HepG2 (cell line): ENCODE measurements around the gene OPN3. TPM values are rescaled to one million over a fixed set of nuclear protein-coding genes. Genes with fewer than 3 reads are reported as not detected.
A peak's percentile ranks its signal among the peaks of the same experiment; 100 is the strongest.

Experiments used
- HOXA3 ChIP-seq: sonication (generic); formaldehyde crosslinking; IDR thresholded peaks from 2 replicates; pipeline ENCODE4 v1.5.0; 2020; ENCODE audit warnings: missing genetic modification reagents
- IRF9 ChIP-seq: sonication (generic); formaldehyde crosslinking; IDR thresholded peaks from 2 replicates; pipeline ENCODE4 v1.8.0; 2022; ENCODE audit warnings: missing genetic modification reagents, mild to moderate bottlenecking, borderline replicate concordance
- KDM5B ChIP-seq: sonication (generic); formaldehyde crosslinking; IDR thresholded peaks from 2 replicates; pipeline ENCODE4 v1.4.0; 2020; ENCODE audit warnings: missing genetic modification reagents, mild to moderate bottlenecking, borderline replicate concordance
- ONECUT2 ChIP-seq: sonication (generic); formaldehyde crosslinking; IDR thresholded peaks from 2 replicates; pipeline ENCODE4 v1.4.0; 2020; ENCODE audit warnings: missing genetic modification reagents
- PLRG1 ChIP-seq: fragments of 450-650 bp; conservative IDR thresholded peaks from 2 replicates; pipeline ENCODE4 v1.6.1; 2016
- SAP130 ChIP-seq: IDR thresholded peaks from 2 replicates; pipeline ENCODE4 v1.6.1; 2016; ENCODE audit warnings: low read depth
- SRF ChIP-seq: IDR thresholded peaks from 2 replicates; pipeline ENCODE4 v1.6.1; 2011; ENCODE audit warnings: mild to moderate bottlenecking, low read depth, low read length, moderate library complexity
- TERF1 ChIP-seq: sonication (generic); formaldehyde crosslinking; IDR thresholded peaks from 2 replicates; pipeline ENCODE4 v1.8.0; 2022; ENCODE audit warnings: mild to moderate bottlenecking, missing genetic modification reagents, moderate library complexity
- ZBTB20 ChIP-seq: sonication (generic); formaldehyde crosslinking; IDR thresholded peaks from 2 replicates; pipeline ENCODE4 v1.8.1; 2023; ENCODE audit warnings: missing genetic modification reagents, low read depth, mild to moderate bottlenecking, borderline replicate concordance
- ZFP36L2 ChIP-seq: sonication (generic); formaldehyde crosslinking; IDR thresholded peaks from 2 replicates; pipeline ENCODE4 v1.4.0; 2020; ENCODE audit warnings: missing genetic modification reagents
- ZFX ChIP-seq: sonication (generic); formaldehyde crosslinking; IDR thresholded peaks from 2 replicates; pipeline ENCODE4 v1.4.0; 2020; ENCODE audit warnings: mild to moderate bottlenecking, low read depth, missing genetic modification reagents, moderate library complexity
- ZNF337 ChIP-seq: sonication (generic); formaldehyde crosslinking; IDR thresholded peaks from 2 replicates; pipeline ENCODE4 v1.5.1; 2020; ENCODE audit warnings: missing genetic modification reagents, low read depth, mild to moderate bottlenecking, borderline replicate concordance
- ZNF354B ChIP-seq: sonication (generic); formaldehyde crosslinking; IDR thresholded peaks from 2 replicates; pipeline ENCODE4 v1.8.0; 2022; ENCODE audit warnings: mild to moderate bottlenecking, missing genetic modification reagents
- ZNF556 ChIP-seq: sonication (generic); formaldehyde crosslinking; IDR thresholded peaks from 2 replicates; pipeline ENCODE4 v1.4.0; 2020; ENCODE audit warnings: mild to moderate bottlenecking, missing genetic modification reagents, borderline replicate concordance
- ZNF652 ChIP-seq: IDR thresholded peaks from 2 replicates; pipeline ENCODE4 v1.6.1; 2016; ENCODE audit warnings: low read depth, borderline replicate concordance
- ZNF737 ChIP-seq: sonication (generic); formaldehyde crosslinking; IDR thresholded peaks from 2 replicates; pipeline ENCODE4 v1.5.0; 2020; ENCODE audit warnings: missing genetic modification reagents, mild to moderate bottlenecking, borderline replicate concordance
- ZNF83 ChIP-seq: sonication (generic); formaldehyde crosslinking; IDR thresholded peaks from 2 replicates; pipeline ENCODE4 v1.4.0; 2020; ENCODE audit warnings: missing genetic modification reagents, mild to moderate bottlenecking, borderline replicate concordance
- polyA plus RNA-seq, 8 experiments: library from polyadenylated mRNA; depleted of rRNA in 3 of 8; stranded (reverse) in 7 of 8; unstranded in 1 of 8; fragments of >200 nt; fragmentation: Illumina TruSeq in 4 of 8; extraction: Trizol in 4 of 8; gene quantifications; 2 replicates each; pipeline versions ENCODE4 v1.2.1 to v1.2.3, GENCODE V29; 2011 to 2016; ENCODE audit warnings: low read depth in 4 of 8, missing spikeins in 1 of 8, mixed read lengths in 1 of 8; ENCODE audit not compliant: insufficient read depth in 1 of 8
- total RNA-seq, 5 experiments: library from RNA; depleted of rRNA; stranded (reverse); fragments of >200 nt; fragmentation: Illumina TruSeq; extraction: Trizol; gene quantifications; 2 replicates each; pipeline ENCODE4 v1.2.3, GENCODE V29; 2016; ENCODE audit warnings: low read depth in 1 of 5
- TF ChIP-seq, protein P1 (sequence below): IDR thresholded peaks from 2 replicates; pipeline ENCODE4 v1.6.1; 2016
- TF ChIP-seq, protein P2 (sequence below): sonication (generic); formaldehyde crosslinking; IDR thresholded peaks from 2 replicates; pipeline ENCODE4 v1.5.0; 2020; ENCODE audit warnings: mild to moderate bottlenecking, missing genetic modification reagents, moderate library complexity
- TF ChIP-seq, protein P3 (sequence below): IDR thresholded peaks from 2 replicates; pipeline ENCODE4 v1.4.0; 2020; ENCODE audit warnings: mild to moderate bottlenecking, missing genetic modification reagents

The OPN3 gene
- total and polyA plus RNA-seq, 2 of the 13 experiments (the other 11 are each of a cell fraction or from before 2014, with no cell fraction given): 17.4 to 23.0 TPM

DNA sequence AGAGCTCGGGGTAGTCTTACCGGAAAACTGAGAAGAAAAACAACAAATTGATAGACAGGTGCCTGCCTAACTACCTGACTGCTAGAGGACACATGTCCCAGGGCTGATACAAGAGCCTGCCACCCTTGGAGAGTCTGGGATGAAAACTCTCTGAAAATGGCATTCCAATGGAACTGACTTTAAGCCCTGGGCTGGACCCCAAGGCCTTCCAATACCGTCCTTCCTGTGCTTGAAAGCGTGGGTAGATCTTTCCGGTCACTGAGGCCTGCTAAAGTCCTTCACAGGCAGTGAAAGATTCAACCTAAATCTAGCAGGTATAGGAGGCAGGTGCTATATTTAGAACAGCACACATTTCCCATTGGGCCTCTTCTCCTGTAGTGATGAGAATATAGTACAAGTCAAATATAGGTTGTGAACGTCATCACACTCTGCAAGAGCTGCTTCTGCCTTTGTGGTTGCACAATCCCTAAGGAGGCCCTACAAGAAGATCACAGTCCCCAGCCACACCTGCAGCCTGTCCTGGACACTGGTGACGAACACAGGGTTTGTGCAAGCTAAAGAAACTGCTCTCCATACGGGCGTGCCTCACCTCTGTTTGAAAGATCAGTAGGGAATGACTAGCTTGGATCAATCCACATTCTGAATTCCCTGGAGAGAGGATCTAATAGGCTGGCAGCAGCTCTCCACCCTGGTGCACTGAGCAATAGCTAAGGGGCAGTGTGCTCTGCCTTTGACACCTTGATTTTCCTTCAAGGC lies 876 bp upstream of the OPN3 start (continued):
- TF ChIP-seq, protein P1, sequence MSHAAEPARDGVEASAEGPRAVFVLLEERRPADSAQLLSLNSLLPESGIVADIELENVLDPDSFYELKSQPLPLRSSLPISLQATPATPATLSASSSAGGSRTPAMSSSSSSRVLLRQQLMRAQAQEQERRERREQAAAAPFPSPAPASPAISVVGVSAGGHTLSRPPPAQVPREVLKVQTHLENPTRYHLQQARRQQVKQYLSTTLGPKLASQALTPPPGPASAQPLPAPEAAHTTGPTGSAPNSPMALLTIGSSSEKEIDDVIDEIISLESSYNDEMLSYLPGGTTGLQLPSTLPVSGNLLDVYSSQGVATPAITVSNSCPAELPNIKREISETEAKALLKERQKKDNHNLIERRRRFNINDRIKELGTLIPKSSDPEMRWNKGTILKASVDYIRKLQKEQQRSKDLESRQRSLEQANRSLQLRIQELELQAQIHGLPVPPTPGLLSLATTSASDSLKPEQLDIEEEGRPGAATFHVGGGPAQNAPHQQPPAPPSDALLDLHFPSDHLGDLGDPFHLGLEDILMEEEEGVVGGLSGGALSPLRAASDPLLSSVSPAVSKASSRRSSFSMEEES: no peak
- TF ChIP-seq SRF (no peak), ZNF737 (CRISPR knock-in tag) (no peak), ZNF652 (CRISPR knock-in tag) (no peak), ZNF354B (CRISPR knock-in tag) (no peak), KDM5B (CRISPR knock-in tag) (no peak), ZBTB20 (CRISPR knock-in tag) (0 out of 2 replicates have a peak, but pooled peaks have one; percentile 1), IRF9 (CRISPR knock-in tag) (no peak), ZNF556 (0 out of 2 replicates have a peak, but pooled peaks have one; percentile 8), ZNF337 (CRISPR knock-in tag) (no peak), HOXA3 (CRISPR knock-in tag) (no peak), SAP130 (CRISPR knock-in tag) (peak; percentile 18; the same call in 1 of the 2 replicates), PLRG1 (no peak), TERF1 (no peak), ZFP36L2 (no peak), ONECUT2 (CRISPR knock-in tag) (no peak), ZNF83 (no peak), ZFX (CRISPR knock-in tag) (peak; percentile 78)
- TF ChIP-seq, protein P2, sequence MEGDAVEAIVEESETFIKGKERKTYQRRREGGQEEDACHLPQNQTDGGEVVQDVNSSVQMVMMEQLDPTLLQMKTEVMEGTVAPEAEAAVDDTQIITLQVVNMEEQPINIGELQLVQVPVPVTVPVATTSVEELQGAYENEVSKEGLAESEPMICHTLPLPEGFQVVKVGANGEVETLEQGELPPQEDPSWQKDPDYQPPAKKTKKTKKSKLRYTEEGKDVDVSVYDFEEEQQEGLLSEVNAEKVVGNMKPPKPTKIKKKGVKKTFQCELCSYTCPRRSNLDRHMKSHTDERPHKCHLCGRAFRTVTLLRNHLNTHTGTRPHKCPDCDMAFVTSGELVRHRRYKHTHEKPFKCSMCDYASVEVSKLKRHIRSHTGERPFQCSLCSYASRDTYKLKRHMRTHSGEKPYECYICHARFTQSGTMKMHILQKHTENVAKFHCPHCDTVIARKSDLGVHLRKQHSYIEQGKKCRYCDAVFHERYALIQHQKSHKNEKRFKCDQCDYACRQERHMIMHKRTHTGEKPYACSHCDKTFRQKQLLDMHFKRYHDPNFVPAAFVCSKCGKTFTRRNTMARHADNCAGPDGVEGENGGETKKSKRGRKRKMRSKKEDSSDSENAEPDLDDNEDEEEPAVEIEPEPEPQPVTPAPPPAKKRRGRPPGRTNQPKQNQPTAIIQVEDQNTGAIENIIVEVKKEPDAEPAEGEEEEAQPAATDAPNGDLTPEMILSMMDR: no peak
- TF ChIP-seq, protein P3, sequence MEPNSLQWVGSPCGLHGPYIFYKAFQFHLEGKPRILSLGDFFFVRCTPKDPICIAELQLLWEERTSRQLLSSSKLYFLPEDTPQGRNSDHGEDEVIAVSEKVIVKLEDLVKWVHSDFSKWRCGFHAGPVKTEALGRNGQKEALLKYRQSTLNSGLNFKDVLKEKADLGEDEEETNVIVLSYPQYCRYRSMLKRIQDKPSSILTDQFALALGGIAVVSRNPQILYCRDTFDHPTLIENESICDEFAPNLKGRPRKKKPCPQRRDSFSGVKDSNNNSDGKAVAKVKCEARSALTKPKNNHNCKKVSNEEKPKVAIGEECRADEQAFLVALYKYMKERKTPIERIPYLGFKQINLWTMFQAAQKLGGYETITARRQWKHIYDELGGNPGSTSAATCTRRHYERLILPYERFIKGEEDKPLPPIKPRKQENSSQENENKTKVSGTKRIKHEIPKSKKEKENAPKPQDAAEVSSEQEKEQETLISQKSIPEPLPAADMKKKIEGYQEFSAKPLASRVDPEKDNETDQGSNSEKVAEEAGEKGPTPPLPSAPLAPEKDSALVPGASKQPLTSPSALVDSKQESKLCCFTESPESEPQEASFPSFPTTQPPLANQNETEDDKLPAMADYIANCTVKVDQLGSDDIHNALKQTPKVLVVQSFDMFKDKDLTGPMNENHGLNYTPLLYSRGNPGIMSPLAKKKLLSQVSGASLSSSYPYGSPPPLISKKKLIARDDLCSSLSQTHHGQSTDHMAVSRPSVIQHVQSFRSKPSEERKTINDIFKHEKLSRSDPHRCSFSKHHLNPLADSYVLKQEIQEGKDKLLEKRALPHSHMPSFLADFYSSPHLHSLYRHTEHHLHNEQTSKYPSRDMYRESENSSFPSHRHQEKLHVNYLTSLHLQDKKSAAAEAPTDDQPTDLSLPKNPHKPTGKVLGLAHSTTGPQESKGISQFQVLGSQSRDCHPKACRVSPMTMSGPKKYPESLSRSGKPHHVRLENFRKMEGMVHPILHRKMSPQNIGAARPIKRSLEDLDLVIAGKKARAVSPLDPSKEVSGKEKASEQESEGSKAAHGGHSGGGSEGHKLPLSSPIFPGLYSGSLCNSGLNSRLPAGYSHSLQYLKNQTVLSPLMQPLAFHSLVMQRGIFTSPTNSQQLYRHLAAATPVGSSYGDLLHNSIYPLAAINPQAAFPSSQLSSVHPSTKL (CRISPR knock-in tag): 0 out of 2 replicates have a peak, but pooled peaks have one; percentile 7
